HG02970 (cell line): ENCODE data around the gene FAM185A.
"Not testable (repeated sequence)": the region's sequence is repeated elsewhere in the genome, so short reads cannot be mapped to it uniquely, and the experiment has no call there.

ENCODE experiments used
- ATAC-seq: cut with Tn5 transposase; IDR thresholded peaks from one replicate; pipeline ENCODE4 v1.9.1; 2021; ENCODE audit warnings: mild to moderate bottlenecking, moderate library complexity, moderate number of reproducible peaks; ENCODE audit not compliant: unreplicated experiment, low FRiP score

Gene FAM185A

DNA sequence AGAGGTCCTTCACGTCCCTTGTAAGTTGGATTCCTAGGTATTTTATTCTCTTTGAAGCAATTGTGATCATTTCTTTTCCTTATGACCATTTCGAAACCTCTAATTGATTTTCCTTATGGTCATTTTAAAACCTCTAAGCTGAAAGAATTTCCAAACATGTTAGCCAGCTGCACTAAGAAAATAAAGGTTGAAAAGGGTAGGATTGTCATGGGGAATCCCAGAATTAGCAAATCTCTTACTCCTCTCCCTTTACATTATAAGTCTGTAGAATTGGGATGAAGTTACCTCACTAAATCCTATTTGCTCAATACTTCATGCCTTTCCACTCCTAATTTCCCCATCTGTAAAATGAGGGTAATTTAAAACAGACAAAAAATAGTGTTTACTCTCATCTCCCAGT is 79.5 kb downstream of the FAM185A start:
- no peak for ATAC-seq

DNA sequence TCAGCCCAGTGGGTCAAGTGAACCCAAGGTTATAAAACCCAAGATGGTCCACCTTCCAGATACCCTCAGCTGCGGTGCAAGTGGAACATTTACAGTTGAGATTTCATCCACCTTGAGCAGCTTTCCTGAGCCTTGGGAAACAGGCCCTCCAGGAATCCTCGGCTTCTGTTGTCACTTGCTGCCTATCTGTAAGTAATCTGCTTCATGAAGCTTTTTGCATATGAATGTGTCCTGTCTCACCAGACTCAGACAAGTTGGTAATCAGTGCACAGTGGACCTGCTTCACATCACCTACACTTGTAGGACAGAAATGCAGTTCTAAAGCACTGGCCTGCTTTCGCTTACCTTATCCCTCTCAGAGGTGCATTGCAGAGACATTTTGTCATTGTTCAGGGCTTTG is 80.3 kb downstream of the FAM185A start:
- no peak for ATAC-seq

DNA sequence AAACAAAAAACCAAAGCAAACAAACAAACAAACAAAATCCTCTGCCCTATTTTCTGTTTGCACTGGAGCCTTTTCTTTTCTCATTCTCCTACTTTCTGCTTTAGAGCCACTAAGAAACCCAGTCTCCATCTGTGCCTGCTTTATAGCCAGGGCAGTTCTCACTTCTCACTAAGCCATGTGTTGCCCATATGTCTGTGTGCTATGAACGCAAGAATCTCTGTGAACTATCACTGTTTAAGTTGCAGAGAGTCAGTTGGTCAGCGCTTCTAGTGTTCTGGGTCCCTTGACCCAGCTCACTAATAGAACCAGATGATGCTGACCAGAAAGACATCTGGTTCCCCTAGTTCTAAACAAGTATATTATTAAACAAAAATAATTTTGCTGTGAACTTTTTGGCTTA is 81.4 kb downstream of the FAM185A start:
- ATAC-seq, result no peak

DNA sequence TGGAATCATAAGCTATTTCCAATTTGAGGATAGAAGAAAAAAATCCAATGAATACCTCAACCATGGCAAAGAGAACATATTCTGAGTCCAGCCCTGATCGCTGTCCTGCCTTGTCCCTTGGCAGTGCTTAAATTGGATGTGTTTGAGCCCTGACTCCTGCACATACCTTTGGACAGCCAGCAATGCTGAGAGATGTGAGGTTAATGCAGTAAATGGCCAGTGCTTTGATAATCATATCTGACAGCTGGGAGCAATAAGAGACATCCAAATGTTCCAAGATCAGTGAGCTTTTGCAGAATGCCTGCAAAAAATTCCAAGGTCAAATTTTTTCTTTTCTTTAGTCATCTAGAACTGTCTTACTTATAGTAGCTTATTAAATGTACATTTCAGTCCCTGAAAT is 83.9 kb downstream of the FAM185A start:
- no peak for ATAC-seq

DNA sequence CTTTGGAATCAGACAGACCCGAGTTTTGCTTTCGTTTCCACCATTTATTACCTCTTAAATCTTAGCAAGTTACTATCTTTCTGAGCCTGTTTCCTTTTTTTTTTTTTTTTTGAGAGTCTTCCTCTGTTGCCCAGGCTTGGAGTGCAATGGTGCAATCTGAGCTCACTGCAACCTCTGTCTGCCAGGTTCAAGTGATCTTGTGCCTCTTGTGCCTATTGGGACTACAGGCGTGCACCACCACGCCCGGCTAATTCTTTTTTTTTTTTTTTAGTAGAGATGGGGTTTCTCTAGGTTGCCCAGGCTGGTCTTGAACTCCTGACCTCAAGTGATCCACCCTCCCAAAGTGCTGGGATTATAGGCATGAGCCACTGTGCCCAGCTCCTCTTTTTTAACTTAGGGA is 84.5 kb downstream of the FAM185A start:
- ATAC-seq, result no peak

DNA sequence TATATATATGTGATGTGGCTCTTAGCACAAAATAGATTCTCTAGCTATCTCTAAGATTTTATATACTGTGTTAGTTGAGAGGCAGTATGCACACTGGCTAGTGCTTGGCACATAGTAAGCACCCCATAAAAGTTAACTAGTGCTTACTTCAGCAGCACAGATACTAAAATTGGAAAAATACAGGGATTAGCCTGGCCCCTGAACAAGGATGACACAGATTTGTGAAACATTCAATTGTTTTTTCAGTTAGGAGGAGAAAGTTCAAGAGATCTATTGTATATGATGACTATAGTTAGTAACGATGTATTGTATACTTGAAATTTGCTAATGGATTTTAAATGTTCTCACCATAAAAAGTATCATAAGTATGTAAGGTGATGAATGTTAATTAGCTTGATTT is 85.7 kb downstream of the FAM185A start:
- ATAC-seq, result no peak

DNA sequence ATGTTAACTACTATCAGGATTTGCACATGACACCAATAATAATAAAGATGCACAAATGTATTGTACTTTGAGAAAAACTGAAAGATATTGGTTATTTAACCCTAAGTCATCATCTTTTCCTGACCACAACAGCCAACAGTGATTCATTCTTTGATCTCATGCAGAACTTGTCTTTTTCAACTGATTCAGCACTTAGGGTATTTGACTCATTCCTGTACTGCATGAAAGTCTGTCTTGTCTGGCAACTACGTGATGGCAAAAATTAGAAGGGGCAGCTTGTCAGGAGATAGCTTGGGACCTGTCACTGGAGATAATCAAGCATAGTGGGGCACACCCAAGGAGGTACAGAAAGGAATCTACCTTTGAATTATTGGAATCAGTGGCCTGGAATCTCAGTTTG is 86.2 kb downstream of the FAM185A start:
- peak; percentile 53 for ATAC-seq

DNA sequence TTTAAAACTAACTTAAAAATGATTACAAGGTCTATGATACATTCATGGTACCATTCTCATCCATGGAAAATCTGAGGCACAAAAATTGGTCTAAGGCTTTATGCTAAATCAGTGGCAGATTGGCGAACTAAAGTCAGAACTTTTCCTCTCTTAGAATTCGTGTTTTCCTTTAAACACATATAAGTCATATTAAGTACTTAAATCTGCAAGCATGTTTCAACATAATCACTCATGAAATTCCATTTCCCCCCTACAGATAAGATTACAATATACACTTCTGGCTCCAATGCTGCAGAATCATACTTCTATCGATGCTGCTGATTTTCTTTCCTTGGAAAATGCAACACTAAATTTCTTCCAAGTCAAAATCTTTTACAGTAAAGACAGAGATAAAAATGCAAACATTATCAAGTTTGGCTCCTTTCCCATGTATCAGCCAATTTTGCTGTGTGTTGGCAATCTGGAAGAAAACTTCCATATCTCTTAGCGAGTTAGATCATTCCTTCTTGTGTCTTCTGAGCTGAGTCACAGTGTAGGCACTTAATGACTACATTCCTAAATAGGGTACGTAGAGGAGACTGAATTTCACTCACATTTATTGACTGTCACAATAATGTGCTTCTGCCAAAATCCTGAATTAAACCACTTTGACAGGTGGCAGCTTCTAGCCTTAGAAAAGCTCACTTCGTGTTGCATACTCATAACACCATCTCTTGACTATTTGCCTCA is 87.6 kb downstream of the FAM185A start:
- no peak for ATAC-seq

DNA sequence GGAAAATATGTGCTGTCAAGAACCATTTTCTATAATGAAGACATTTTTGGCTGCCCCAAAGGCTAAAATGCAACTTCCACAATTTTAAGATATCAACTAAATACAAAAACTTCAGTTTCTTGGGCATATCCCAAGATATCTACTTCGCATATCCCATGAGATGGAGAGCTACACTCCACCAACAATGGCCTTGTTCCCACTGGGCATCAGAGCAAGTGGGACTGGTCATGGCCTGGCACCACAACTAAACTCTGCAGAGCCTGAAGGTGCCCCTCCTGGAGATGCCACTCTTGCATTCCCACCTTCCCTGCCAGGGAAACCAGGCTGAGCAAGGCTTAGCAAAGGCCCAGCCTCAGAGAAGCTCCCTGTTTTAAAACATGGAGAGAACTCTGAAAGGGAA is 88.2 kb downstream of the FAM185A start:
- no peak for ATAC-seq

DNA sequence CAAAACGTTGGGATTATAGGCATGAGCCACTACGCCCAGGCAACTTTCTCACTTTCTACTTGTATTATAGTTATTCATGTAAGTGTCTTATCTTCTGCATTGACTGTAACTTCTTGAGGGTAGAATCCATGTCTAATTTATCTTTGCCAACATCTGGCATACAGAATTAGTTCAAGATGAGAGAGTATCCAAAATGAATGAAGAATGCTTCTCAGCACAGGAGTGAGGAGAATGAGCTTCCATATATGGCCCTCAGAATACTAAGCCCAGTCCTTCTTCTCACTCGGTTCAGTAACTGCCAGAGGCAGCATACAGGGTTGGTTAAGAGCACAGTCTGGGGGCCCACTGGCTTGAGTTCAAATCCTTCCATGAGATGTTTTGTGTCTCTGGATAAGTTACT is 89.0 kb downstream of the FAM185A start:
- no peak for ATAC-seq

DNA sequence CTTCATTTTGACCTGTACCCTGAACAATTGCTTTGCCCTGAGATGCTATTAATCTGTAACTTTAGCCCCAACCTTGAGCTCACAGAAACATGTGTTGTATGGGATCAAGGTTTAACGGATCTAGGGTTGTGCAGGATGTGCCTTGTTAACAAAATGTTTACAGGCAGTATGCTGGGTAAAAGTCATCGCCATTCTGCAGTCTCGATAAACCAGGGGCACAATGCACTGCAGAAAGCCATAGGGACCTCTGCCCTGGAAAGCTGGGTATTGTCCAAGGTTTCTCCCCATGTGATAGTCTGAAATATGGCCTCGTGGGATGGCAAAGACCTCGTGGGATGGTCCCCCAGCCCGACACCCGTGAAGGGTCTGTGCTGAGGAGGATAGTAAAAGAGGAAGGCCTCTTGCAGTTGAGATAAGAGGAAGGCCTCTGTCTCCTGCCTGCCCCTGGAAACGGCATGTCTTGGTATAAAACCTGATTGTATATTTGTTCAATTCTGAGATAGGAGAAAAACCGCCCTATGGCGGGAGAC is 89.8 kb downstream of the FAM185A start:
- ATAC-seq, result not testable (repeated sequence)

DNA sequence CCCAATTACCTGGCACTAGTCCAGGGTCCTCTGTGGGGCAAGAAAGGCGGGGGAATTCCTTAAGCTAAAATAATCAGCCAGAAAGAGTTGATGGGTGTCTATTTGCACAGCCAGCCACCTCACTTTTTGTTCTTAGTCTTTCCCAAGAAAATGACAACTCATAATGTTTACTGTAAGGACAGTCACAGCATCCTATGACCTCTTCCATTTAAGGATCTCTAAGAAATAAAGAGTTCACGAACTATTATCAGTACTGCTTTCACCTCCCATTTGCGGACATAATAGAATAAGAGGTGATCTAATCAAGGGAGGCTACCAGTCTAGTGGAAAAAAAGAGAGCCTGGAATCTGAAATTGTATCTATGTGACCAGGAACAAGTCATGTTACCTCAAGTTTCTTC is 91.6 kb downstream of the FAM185A start:
- no peak for ATAC-seq

DNA sequence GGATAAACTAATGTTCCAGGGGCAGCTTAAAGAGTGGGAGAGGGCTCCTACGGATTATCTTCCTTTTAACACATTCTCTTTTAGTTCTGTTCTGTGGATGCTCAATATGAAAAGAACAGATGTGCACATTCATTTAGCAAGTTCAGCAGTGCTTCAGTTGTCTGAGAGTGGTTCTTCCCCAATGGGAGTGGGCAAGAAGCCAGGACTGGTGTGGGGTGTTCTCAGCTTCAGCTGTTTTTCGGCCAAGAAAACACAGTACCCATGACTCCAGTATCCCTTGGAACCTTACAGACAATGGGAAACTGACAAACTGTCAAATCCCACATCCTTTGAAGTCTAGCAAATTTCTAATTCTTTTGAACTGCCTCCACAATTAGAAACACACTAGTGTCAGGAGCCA is 92.5 kb downstream of the FAM185A start:
- no peak for ATAC-seq

DNA sequence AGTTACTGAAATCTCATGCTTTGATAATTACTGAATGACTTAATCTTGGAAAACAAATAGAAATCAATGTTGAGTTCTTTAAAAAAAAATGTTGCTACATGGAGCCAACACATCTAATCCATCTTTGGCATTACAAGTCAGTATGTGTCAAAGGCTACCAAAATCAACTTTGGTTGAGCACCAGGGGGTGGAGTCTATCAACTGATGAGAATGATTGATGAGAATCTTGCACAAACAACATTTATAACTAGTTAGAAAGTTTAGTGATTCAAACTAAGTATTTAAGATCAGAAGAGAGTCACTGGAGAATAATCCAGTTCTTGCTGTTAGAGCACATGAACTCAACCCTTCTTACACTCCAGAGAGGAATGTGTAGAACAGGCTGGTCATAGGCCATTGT is 93.5 kb downstream of the FAM185A start:
- no peak for ATAC-seq

DNA sequence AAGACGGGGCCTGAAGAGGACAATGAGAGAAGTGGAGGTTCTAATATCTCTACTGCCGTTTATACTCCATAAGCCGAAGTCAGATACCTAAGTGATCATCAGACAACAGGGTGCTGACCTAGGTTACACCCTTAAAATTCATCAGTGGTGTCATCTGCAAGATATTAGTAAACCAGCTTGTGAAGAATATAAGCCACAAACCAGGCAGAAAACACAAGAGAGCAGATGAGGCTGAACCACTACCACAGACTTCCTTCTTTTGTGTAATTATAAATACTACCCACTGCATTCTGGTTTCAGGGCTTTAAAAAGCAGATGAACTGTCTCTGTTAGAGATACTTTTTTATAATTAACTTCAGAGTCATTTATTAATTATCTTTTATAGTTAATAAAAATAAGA is 95.1 kb downstream of the FAM185A start:
- ATAC-seq, result no peak

DNA sequence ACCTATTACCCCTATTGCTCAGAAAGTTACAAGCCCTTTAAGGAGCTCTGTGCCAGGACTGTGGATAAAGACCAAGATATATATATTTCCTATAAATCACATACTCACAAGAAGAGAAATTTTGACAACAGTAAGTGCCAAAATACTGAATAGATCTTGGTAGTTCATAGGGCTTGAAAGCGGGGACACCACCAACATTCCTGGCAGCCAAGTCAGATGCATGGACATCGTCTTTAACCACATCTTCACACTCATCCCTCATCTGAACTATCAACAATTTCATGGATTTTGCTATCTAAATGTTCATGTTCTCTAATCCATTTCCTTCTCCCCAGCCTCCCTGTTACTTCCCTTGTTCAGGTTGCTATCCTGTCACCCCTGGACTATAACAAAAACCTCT is 96.5 kb downstream of the FAM185A start:
- no peak for ATAC-seq

DNA sequence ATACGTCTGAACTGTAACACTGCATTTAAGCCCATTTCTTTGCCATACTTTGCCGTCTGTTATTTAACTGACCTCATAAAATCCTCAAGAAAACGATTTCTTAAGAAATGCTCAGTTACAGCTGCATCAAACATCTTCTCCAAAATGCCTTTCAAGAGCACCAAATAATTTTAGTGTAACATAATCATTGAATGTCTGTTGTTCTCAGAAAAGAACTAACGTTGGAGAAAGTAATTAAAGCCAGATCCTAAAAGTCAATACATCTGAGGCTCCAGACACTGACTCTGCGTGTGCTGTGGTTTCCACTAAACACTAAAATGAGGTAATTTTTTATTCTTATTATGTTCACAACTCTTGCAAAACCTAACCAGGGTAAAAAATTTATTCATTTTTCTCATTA is 100.3 kb downstream of the FAM185A start:
- no peak for ATAC-seq

DNA sequence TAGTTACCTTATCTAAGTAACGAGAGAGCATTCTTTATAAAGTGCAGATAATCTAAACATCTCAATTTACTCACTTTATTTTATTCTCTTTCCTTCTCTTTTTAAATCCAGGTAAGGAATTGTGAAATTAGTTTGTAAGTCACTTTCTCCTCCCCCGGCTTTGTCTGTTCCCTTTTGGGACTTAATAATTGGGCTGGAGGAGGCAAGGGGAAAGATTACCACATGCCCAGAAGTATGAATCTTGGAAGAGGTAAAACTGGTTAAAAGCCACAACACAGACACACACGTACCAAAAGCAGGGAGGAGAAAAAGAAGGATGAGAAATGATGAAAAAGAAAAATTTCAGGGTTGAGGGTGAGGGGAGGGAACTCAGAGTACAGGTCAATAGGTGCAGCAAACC is 100.7 kb downstream of the FAM185A start:
- no peak for ATAC-seq

DNA sequence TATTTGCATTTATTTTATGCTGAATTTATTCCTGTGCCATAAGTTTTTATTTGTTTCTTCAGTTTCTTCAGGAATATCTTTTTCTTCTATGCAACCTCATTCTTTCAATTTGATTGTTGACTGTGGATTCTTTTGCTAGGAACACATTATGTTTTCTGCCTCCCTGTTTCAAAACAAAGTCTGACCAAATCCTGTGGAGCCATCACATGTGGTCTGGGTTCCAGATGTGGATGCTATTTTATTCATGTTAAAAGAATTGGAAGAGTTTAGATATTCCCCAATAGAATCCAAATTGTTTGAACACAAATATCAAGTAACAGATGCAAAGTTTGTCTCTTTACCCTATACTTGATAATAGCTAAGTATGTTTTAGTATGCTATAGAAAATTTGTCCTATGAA is 107.2 kb downstream of the FAM185A start:
- ATAC-seq, result no peak
